ENCODE data around the gene EPAS1.

Gene EPAS1

DNA sequence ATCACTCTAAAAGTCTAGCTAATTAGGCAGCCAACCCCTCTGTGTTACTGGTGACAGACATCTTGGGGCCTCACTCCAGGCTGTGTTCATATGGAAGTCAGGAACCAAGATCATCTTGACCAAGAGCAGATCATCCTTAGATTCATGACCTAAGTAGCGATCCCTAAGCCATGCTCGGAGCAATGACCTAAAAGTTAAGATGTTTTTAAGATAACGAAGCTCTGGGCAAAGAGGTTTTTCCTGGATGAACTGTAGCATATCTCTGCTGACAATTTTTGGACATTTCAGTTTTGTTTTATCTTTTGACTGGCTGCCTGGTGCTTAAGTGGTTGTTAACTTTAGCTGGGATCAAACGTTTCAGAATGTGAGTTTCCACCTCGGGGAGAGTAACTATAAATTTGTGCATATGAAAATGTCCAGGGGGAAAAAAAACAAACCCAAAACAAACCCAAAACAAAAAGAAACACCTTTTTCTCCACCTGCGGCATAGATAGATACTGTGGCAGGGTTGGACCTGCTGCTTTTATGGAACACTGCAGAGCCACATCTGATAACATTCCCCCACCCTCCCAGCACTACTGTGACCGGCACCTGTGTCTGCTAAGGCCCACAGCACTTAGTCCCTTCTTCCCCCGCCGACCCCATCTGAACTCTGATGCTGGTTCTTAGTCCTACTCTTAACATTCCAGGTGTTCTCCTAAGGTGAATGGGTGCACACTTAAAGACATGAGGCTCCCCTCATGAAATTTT is 45.5 kb downstream of the EPAS1 start:
- DNase-seq = no peak

DNA sequence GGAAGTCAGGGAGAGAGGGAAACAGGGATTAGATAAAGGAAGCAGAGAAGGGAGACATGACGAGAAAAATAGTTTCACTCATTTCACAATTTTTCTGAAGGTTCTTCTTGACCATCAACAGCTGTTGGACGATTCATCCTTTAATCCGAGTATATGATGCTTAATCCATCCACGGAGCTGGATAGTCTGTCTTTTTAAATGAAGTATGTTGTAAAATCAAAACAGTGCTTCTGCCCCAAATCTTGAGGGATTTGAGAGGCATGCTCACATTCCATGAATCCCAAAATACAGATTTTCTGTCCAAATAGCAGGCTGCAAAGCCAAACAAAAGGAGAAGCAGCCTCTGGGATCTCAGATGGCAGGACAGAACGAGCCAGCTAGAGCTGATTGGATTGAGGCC is 47.5 kb downstream of the EPAS1 start:
- DNase-seq = no peak

DNA sequence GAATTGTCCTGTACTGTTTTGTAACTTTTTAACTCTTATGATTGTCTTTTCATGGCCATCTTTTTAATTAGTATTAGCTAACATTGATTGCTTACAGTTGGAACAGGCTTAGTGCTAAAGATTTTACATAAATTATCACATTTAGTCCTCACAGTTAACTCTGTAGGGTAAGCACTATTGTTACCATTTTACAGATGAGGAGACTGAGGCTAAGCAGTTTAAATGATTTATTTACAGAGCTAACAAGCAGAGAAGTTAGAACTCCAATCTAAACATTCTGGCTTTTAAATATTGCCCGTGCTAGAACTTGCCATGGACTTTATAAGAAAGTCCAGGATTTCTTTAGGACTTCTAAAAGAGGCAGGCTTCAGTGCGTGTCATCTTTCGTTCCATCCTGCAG is 48.6 kb downstream of the EPAS1 start:
- DNase-seq = no peak

DNA sequence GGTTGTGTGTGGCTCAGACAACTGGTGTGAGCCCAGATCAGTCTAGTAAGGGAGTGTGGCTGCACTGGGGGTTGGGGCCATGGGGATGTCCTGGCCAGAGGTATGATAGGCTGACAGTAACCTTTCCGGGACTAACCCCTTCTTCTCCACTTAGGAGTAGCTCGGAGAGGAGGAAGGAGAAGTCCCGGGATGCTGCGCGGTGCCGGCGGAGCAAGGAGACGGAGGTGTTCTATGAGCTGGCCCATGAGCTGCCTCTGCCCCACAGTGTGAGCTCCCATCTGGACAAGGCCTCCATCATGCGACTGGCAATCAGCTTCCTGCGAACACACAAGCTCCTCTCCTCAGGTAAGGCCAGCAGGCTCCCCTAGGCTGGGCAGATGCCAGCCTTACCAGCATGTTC is 49.5 kb downstream of the EPAS1 start:
- no peak for DNase-seq

DNA sequence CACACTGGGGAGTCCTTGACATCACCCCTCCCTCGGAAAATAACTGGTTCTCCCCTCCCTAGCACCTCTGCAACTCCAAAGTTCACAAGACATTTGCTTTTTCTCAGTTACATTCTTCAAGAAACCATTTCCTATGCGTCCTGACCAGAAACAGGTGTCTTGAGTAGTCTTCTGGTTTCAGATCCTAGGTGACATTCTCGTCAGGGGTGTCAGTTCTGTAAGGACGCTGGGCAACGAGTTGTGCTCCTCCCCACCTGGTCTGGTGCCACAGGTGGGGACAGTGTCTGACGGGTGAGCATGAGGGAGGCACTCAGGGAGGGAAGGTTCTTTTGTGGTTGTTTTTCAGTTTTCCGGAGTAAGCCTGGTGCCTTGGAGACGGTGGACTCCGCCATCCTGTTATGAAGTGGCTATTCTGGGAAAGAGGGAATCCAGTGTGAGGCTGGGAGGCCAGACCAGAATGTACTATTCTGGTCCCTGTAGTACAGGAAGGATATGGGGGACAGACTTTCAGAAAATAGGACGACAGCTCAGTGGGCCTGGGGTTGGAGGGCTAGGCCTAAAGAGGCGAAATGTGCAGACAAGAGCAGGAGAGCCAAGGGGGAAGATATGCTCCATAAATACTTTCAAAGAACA is 50.6 kb downstream of the EPAS1 start:
- no peak for DNase-seq

DNA sequence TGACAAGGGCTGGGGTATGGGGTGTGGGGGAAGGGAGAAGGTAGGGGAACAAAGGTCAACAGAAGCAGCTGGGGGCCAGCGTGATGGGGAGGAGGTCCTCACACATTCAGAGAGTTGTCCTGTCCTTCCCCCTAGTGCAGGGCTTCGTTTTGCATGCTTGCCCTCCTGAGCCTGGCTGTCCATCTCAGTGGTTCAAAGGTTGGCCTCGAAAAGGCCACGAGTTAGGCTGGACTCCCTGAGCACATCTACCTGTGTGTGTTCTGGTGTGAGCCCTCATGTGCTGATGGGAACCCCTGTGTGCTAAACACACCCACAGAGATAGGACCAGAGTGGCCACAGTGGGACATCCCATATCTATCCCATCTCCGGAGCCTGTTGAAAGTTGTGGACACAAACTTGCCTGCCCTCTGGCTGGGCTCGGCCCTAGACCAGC is 51.9 kb downstream of the EPAS1 start:
- no peak for DNase-seq

DNA sequence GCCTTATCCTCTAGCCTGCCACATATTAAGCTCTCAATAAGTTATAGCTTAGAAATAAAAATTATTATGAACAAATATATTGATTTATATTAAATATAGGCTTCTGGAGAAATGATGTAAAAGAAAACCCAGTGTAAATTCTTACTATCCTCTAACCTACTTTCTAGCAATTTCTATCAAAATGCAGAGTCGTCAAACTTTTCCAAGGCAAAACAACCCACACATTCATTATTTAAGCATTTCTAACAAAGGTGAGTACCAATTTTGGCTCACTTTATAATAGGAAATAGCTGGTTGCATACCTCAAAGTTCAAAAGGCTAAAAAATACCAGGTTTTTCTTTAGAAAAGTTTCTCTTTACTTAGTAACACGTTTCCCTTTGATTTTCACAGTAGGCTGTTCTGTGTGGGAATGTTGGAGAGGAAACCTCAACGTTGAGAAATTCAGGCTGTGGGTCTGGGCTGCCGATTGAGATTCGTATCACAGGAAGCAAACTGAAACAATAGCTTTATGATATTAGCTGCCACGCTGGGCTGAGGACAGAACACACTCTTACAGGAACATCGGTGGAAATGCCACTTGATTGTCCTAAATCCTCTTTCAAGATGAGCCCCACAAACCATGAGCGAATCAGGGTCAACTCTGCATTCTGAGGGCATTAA is 53.0 kb downstream of the EPAS1 start:
- no peak for DNase-seq

DNA sequence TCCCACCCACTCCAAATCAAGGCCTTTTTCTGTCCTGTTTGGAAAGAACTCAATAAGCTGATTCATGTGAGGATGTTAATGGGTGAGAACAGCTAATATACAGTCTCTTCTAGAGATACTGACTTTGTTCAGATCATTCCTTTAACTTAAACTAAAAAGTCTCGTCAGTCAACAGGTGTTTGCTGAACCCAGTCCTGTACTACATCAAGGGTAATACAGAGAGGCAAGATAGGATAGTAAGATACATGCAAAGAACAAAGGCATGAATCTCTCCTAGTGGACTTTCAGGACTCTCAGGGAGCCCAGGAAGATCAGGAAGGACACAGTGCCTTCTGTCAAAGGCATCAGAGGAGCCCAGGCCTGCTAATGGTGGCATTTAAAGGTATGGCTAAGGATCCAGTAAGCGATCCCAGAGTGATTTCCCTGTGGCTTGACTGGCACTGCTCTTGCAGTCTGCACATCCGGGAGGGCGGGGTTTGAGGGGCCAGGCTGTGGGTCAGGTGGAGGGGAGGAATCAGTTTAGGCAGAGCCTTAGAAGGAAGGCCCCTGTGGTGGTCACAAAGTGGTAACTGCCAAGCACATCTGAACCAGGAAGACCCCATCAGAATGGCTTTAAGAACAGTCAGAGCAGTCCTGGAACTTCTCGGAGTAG is 54.0 kb downstream of the EPAS1 start:
- DNase-seq = no peak

DNA sequence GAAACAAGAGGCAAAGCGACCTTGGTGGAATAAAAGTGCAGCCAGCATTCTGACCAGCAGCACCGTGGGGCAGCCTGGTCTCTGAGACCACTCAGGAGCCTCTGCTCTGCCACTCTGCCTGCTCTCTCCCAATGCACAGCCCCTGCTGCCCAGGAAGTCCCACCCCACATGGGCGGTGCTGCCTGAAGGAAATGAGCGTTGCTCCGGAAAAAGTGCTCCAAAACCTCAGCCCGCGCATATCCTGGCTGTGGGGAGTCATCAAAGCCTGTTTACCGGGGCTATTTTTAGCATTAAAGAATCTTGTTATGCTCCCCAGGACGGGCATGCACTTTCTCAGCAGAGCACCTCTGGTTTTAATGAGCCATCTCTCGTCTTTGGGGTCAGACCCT is 54.5 kb downstream of the EPAS1 start:
- DNase-seq = no peak

DNA sequence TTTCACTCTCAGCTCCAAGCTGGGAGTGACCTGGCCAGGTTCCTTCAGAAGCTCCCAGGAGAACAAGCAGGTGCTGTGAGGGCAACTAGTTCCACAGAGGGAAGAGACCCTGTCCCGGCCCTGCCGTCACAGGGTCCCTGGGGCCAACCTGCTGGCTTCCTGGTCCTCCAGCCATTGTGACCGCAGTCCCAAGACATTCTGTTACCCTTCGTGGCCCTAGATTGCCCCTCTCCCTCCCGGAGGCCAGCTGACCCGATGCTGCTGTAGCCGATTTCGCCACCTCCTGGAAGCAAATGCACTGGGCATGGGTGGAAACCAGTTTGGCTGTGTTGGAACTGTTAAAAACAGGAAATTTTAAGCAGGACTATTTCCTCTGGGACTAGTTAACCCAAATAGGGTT is 55.4 kb downstream of the EPAS1 start:
- no peak for DNase-seq

DNA sequence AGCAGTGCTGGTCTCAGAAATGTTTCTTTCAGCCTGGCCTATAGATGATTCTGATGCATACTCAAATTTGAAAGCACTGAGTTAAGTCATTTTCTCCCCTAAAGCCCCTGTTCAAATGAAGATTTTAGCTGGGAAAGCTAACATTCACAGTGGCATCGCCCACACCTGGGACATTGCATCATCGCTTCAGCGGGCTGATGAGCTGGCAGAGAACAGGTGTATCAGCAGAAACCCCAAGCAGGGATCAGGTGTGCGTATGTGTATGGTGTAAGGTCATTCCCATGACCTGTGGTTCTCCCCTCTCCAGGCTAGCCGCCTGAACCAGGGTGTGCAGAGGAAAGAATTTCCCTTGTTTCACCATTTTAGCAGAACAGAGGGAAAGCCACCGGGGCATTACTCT is 56.3 kb downstream of the EPAS1 start:
- no peak for DNase-seq

DNA sequence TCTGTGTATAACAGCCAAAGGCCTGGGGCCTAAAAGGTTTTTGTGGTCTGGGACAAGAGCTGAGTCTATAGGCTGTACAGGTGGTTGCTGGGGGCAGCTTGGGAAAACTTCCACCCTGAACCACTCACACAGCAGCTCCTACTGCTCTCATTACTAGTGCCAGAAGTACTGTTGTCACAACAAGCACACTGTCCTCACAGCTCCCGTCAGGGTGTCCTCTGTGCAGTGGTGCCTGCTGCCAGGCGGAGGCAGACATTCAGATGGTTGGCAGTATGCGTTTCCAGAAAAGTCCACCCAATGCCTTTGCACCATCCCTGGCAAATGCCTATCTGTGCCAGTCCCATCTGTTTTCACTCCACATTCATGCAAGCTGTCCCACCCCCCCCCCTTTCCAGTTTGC is 58.5 kb downstream of the EPAS1 start:
- DNase-seq = no peak

DNA sequence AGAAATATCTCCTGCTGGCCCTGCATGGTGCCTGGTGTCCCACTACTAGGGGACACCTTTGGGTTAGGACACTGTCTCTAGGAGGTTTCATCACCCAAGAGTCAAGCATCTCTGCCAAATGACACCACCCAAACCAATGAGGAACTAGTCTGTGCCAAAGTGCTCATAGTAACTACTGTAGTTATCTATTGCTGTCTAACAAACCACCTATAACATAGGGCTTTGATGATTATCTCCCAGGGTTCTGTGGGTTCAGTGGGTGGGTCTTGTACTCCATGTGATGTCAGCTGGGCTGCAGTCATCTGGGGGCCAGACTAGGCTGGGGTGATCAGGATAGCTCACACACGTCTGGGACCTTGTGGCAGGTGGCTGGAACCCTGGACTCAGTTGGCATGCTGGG is 59.8 kb downstream of the EPAS1 start:
- DNase-seq = no peak

DNA sequence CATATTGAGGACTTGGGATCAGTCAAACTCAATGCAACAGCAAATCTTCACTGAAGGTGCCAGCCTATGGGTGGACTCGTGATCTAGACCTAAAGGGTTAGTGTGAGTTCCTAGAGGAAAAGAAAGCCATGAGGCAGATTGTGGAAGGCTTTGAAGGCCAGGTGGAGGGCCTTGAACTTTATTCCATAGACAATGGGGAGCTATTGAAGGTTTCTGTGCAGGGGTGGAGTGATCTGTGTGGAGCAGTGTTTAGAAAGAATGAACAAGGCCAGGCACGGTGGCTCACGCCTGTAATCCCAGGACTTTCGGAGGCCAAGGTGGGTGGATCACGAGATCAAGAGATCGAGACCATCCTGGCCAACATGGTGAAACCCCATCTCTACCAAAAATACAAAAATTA is 61.5 kb downstream of the EPAS1 start:
- no peak for DNase-seq

DNA sequence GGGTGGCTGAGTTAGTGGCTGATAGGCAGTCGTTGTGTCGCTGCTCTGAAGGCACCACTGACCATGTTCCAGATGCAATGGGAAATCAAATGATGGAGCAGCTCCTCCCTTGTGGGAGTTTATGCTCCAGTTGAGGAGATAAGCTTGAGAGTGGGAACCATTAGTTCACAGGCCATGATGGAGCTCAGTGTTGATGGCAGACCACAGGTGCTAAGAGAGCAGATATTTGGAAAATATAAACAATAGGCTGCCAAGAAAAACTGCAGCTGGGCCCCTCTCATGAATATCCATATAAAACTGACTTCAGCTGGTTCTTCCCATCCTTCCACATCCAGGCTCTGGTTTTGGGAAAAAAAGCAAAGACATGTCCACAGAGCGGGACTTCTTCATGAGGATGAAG is 63.1 kb downstream of the EPAS1 start:
- no peak for DNase-seq

DNA sequence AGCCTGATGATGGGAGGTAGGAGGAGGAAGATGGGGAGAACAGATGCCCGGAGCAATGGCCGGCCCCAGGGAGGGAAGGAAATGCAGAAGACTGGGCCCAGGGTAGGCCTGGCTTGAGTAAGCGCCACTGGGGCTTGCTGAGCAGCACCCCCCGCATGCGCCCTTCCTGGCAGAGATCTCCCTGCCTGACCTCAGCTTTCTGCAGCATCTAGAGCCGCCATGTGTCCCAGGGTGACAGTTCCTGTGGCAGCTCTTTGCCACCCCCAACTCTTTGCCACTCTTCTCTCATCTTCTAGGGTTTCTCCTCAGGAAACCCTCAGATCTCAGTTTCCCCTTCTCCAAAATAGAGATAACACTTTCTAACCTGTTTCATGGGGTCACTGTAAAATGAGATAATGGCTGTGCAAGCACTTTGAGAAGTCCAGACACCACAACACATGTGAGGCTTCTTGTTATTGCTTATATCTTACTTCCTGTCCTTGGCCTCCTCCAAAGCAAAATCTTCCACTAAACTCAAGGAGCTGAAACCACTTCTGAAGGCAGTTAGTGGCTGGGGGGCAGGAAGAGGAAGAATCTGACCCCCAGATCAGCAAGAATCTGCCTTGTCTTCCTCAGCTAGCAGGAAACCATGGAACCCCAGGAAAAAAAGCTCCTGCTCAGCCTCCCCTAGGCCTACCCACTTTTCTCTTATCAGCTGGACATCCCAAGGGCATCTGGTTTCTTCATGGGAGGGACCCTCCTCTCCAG is 64.9 kb downstream of the EPAS1 start:
- DNase-seq = no peak

DNA sequence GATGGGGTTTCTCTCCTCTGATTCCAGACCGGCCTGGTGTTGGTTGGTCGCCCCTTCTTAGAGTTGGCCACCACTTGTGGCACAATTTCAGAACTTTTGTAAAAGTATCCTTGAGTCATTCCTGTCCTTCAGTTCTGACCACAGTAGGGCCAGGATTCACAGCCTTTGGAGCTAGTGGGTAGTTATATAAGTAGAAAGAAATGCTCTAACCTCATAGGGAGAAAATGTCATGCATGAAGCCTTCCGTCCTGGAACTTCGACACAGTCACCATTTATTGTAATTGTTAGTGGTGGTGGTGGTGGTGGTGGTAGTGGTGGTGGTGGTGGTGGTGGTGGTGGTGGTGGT is 65.4 kb downstream of the EPAS1 start:
- DNase-seq = no peak

DNA sequence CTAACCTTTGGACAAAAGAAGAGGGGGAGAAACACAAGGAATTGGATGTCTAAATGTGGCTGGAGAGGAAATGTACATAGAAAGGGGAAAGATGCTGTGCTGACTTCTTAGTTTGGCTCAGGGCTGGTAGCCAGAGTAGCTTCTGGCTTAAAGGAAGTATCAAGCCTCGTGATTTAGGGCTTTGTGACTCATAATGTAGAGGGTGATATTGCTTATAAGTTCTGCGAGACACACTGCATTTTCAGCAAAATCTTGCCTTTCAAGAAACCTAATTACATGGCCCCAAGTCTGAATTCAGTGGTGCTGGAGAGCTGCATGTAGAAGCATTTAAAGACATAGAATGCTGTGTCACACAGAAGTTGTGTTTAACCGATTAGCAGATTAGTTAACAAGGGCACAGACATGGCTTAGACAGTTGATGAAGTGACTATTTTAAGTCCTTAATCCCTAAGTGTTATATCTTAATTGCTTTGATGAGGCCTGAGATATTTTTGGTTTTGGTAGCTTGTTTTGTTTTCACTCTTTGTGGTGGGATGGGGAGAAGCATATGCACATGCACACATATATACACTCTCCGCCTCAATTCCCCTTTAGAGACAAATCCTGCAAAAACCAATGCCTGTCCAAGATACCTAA is 66.4 kb downstream of the EPAS1 start:
- no peak for DNase-seq

DNA sequence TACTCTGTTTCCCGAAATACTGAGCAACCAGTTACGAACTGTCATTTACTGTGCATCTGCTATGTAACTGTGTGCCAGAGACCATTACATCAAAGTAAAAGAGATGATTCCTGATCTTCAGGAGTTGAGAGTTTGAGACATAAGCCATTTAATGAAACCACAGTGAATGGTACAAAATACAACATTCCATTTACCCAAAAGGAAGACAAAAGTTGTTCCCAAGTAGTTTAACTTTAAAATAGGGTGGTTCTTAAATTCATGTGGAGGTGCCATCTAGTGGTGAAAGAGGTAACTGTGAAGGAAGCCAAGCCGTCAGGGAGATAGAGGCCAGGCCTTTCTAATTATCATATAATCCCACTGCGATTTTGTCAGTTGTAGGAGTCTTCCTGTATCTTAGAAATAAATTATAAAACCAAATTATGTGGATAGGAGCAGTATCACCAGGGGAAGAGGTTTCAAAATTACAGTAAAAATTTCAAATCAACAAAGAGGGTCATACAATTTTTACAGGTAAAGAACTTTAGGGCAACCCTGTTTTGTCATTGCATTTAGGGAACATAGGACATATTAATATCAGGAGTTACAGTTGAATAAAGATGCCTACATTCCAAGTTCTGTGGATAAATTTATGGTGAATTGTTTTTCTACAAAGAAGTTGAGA is 67.7 kb downstream of the EPAS1 start:
- peak; percentile 43 to 50 for DNase-seq

DNA sequence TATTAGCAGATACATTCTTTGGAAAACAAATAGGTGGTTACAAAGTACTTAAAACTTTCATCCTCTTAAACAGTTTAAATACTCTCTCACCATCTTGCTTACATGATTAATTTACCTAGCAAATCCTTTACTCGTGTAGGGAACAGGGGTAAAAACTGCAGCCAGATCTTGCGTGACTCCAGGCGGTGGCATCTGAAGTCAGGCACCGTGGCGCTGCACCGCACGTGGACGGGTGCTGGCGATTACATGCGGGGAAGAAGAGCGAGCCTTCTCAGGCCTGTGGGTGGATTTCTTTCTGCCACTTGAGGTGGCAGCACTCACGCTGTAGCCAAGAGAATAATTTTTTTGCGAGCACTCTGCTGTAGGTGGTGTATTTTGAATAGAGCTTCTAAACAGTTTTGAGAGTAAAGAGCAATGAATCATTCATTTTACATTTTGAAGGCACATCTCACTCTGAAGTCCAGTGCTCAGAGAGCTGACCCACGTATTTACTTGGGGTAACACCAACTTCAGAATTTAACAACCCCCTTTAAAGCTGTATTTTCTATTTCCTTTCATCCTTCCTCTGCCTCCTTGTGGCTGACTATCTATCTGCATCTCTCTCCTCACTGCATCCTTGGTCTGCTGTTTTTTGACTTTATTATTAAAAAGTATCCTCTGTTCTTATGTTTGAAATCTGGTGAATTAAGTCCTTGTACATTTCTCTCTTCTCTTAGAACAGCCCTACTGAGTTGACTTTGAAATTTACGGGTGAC is 68.9 kb downstream of the EPAS1 start:
- no peak for DNase-seq

DNA sequence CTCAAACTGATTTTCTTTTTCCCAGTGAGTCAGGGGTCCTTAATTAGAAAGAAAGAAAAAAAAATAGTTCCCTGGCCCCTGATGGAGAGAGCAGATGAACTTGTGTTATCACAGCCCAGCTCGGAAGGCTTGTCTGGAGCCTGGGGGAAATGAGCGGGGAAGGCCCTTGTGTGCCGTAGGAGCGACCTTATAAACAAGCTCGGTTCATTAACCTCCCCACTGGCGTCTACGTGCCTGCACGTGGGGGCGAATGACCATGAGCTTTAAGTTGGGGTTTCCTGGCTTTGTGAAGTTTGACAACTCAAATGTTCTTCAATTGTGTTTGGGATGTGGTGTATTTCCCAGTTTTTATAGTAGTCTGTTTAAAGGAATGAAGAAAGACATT is 69.5 kb downstream of the EPAS1 start:
- DNase-seq = no peak

All from NCI-H2081 (cell line).